Left renal cortex interstitium (tissue), 4 donors: ENCODE measurements around the gene JMJD7. TPM values are rescaled to one million over a fixed set of nuclear protein-coding genes. Genes with fewer than 3 reads are reported as not detected.
A peak's percentile ranks its signal among the peaks of the same experiment; 100 is the strongest.

ENCODE experiments used
- DNase-seq, 4 donors: peaks; one replicate each; pipeline ENCODE4 v3.0.0-alpha.2; 2013; ENCODE audit warnings: low read depth in 4 of 4, low spot score in 2 of 4, missing footprints in 1 of 4
- polyA plus RNA-seq, 4 donors: library from polyadenylated mRNA; unstranded; fragments of 120-200 nt; gene quantifications; one replicate each; pipeline ENCODE4 v1.2.1, GENCODE V29; 2013; ENCODE audit not compliant: insufficient read length in 4 of 4

Gene JMJD7
- polyA plus RNA-seq, 4 donors = 8.9 to 20.2 (median 13.4) TPM

- no peak for DNase-seq
Observed at GRCh38 chr15:41798607-41799487, 29.0 kb upstream of the JMJD7 start.

- DNase-seq = no peak
Observed at GRCh38 chr15:41799488-41799805, 28.4 kb upstream of the JMJD7 start.

GRCh38 chr15:41801185-41801584 is 26.7 kb upstream of the JMJD7 start:
- no peak for DNase-seq

GRCh38 chr15:41801850-41802455 is 25.9 kb upstream of the JMJD7 start:
- DNase-seq = no peak

- no peak for DNase-seq
Observed at GRCh38 chr15:41804361-41804760, 23.5 kb upstream of the JMJD7 start.

DNA sequence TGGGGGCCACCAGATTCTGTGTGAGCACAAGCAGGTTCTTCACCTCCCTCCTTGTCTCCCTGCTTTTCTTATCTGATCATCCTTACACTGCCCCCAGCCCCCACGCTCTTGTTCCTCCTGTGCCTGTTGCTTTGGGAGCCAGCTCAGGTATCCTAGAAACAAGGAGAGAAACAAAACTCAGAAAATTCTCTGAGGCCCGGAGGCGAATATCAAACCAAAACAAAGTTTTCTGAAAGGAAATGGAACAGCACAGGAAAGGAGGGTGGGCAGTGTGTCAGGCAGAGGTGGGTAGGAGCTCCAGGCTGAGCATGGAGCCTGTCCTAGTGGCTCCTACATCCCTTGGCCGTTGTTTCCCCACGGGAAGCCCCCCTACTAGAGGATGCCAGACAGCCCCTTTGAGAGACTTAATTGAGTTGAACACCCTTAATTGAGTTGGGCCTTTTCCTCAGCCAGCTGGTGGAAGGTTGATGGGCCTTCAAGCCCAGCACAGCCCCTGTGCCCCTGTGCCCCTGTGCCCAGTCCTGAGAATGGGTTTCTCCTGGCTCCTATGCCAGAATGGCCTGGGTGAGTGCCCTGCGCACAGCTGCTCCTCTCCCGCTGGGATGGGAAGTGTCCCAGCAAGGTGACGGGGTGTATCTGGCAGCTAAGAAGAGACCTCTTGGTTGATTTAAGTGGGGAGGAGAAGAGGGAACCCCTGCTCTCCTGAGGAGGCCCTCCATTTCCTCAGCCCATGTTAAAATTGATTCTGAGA is 22.8 kb upstream of the JMJD7 start:
- DNase-seq = no peak

GRCh38 chr15:41805711-41806110 is 22.2 kb upstream of the JMJD7 start:
- no peak for DNase-seq

- no peak for DNase-seq
Observed at GRCh38 chr15:41806291-41807181, 21.4 kb upstream of the JMJD7 start.

- no peak for DNase-seq
Observed at GRCh38 chr15:41809121-41809520, 18.8 kb upstream of the JMJD7 start.

DNA sequence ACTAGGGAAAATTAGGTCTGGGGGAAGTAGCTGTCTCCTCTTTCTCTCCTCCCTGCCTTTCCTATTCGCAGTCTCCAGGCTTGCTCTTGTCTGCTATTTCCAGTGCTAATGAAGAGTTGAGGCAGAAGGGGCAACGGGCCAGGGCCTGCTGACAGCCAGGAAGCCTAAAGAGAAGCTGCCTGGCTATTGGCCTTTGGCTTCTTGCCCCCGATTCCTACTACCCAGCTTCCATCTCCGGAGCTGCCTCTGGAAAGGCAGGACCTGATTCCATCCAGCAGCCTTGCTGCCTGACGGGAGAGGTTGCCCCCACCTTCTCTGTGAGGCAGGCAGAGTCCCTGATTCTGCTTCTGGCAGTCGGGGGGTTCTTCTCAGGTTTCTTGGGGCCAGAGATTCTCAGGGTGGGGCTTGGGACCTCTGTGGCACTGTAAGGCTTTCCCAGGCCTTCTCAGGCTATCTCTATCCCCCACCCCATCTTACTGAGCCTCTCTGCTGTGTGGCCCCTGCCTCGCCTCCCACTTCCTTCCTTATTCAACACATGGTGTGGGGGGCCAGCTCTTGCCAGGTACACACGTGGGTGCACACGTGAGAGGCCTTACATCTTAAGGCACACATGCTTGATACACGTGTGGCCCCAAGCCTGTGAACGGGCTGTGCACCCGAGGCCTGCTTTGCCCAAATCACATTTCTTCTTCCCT is 18.2 kb upstream of the JMJD7 start:
- no peak for DNase-seq

DNA sequence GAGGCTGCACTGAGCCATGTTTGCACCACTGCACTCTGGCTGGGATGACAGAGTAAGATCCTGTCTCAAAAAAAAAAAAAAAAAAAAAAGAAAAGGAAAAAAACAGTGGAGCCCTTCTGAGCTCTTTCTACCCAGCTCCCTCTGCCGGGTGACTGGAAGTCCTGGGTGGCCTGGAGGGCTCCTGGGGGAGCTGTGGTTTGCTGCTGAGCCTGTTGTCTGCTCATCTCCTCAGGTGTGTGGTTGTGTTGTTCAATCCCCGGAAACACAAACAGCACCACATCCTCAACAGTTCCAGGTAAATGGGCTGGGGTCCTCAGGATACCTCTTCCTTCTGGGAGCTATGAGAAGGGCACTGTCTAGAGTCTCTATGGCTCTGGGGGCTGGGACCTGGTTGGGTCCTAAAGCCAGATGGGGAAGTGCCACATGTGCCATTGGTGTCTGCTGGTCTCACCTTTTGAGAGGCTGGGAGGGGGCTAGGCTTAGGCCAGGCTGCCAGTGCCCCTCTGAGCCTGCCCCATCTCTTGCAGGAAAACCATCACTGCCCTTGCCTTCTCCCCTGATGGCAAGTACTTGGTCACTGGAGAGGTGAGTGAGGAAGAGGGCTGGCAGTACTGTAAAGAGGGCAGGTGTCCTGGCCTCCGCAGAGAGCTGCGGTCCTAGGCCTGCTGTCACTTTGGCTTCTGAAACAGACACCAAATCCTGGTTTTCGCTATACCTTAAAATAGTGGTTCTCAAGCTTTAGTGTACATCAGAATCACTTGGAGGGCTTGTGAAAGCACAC is 17.1 kb upstream of the JMJD7 start:
- DNase-seq = no peak

DNA sequence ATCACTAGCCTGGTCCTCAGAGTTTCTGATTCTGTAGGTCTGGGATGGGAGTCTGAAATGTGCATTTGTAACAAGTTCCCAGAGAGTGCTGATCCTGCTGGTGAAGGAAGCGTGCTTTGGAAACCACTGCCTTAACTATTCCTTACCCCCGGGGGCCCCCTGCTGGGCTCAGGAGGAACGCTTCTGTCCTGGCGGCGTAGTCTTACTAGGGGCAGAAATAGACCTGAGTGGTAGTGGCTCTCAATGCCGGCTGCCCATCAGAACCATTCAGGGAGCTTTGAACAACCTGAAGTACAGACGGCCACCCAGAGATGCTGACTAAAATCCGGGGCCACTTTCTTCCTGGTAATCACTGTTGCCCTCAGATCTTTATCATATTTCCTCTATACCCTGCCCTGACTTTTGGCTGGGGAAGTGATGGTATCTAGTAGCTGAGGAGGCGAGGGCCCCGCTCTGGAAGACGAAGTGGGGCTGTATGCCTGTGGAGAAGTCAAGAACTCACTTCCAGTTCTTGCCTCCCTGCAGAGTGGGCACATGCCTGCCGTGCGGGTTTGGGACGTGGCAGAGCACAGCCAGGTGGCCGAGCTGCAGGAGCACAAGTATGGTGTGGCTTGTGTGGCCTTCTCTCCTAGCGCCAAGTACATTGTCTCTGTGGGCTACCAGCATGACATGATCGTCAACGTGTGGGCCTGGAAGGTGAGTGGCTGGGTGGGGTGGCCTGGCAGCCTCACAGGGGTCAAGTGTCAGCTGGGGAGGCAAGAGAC is 16.3 kb upstream of the JMJD7 start:
- peak in 2 of 4 donors; percentile 66 to 74 for DNase-seq

DNA sequence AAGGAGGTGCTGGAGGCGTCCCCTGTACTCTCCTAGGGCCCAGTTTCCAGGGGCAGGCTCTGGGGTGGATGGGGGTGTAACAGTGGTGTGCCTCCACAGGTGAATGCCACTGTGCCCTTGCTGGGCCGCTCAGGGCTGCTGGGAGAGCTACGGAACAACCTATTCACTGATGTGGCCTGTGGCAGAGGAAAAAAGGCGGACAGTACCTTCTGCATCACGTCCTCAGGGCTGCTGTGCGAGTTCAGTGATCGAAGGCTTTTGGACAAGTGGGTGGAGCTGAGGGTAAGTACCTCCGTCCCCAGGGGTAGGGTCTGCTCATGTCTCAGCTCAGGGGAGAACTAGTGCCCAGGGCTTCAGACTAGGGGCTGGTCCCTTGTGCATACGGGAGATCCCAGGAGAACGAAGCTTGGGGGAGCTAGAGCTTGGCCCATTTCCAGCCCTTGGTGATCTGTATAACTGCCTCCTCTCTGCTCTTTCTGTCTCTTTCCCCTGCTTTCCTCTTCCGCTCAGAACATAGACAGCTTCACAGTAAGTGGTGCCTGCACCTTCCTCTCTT is 15.0 kb upstream of the JMJD7 start:
- no peak for DNase-seq

GRCh38 chr15:41813426-41813825 is 14.5 kb upstream of the JMJD7 start:
- no peak for DNase-seq

- DNase-seq = no peak
Observed at GRCh38 chr15:41814534-41814933, 13.4 kb upstream of the JMJD7 start.

DNA sequence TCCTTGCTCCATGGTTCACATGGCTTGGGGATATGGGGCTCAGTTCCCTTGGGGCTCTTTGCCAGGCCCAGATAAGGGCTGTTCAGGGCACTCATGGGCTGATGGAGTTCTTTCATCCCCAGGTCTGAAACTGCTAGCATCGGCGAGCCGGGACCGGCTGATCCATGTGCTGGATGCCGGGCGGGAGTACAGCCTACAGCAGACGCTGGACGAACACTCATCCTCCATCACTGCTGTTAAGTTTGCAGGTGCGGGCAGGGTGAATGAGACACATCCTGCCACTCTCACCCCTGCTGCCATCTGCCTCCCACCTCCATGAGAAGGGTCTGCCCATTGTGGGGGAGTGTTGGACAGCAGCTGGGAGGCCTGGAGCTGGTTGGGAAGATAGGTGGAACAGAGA is 11.1 kb upstream of the JMJD7 start:
- no peak for DNase-seq

- no peak for DNase-seq
Observed at GRCh38 chr15:41817327-41817726, 10.6 kb upstream of the JMJD7 start.

DNA sequence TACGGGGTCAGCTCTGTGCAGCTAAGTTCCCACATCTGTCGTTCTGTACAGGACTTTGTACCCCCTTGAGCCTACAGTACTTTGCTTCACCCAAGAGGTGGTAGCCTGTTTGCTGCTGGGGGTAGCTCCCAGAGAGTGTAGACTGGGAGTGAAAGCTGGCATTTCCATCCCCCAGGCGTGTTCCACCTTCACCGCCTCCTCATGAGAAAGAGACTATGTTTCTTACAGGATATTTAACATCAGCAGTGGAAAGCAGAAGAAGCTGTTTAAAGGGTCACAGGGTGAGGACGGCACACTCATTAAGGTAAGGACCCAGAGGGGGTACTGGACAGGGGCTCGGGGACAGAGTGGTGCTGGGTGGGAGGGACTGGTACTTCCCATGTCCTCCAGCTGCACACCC is 10.1 kb upstream of the JMJD7 start:
- DNase-seq = no peak
